HG03342 (cell line): ENCODE measurements around the gene PTP4A2.
"Not testable (repeated sequence)": the region's sequence is repeated elsewhere in the genome, so short reads cannot be mapped to it uniquely, and the experiment has no call there.

Experiments used
- ATAC-seq: cut with Tn5 transposase; IDR thresholded peaks from one replicate; pipeline ENCODE4 v1.9.1; 2021; ENCODE audit warnings: mild to moderate bottlenecking, moderate library complexity; ENCODE audit not compliant: unreplicated experiment

PTP4A2 gene

DNA sequence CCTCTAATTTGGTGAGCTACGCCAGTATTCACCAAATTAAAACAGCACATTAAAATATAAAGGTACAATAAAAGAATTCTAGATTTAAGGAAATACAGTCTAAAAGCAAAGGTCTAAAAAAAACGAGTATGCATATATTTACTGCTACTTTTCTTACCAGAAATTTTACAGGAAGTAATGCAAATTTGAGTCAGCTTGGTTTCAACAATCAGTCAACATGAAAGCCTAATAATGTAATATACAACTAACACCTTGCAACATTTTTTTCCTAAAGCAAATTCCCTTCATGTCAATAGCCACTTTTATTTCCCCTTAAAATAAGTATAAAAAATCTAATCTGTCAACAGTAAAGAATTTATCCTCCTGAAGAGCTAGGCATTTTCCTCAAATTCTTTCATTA is 11.9 kb downstream of the PTP4A2 start:
- no peak for ATAC-seq

DNA sequence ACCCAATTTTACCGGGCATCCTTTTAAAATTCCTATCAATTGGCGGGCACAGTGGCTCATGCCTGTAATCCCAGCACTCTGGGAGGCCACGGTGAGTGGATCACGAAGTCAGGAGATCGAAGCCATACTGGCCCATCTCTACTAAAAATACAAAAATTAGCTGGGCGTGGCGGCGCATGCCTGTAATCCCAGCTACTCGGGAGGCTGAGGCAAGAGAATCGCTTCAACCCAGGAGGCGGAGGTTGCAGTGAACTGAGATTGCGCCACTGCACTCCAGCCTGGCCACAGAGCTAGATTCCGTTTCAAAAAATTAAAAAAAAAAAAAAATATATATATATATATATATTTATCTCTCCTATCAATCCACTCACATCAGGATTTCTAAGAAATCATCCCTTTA is 12.3 kb downstream of the PTP4A2 start:
- not testable (repeated sequence) for ATAC-seq

DNA sequence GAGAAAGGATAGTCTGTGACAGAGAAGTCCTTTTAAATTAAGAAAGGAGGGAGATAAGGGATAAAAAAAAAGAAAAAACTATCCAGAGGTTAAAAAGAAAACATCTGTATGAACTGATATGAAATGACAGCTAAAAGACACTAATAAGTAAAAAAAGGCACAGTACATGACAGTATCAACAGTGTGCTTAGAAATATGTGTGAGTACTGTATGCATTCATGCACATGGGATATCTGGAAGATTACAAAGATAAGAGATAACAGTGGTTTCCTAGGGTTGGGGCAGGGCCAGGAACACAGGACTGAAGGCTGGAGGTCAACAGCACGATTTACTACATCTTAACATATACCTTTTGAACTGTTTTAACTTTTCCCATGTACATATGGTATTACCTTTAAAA is 13.3 kb downstream of the PTP4A2 start:
- ATAC-seq = no peak

DNA sequence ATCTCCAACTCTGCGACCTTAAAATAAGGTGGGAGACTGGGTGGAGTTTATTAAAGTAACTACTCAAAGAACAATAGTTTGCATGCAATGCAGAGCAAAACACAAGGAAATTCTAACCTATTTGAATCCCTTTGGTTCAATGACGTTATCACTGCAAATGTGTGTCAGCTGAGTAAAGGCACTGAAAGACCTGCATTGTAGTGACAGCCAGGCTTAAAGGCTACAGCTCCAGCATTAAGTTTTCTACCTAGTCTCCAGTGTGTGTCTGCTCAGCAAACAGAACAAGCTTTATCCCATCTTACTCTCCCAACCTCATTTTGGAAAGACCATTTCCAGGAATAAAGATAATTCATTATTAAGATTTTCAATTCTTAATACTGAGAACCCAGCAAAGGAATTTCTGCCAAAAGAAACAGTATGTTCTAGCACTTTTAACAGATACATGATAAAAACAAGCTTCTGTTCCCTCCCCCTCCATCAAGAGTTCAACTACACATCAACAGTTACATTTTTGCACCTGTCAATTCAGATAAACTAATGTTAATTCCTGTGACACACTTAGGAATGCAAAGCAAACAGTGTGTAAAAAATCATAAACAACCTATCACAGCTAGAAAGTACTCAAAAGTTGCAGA is 14.2 kb downstream of the PTP4A2 start:
- ATAC-seq = no peak

DNA sequence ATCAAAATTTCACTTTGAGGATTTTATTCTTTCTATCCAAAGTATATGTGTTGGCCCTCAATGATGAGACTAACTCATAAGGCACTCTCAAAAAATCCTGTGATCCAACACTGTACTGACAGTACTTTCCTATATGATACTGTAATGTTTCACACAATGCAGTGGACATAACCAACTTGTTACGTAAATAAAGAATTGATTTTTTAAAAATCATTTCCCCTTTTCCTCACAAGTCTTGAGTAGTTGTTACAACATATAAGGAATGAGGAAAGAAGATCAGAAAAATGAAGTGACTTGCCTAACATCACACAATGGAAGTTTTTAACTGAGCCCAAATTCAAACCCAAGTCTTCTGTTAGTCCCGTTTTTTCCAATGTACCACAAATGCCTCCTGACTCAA is 17.2 kb downstream of the PTP4A2 start:
- no peak for ATAC-seq

DNA sequence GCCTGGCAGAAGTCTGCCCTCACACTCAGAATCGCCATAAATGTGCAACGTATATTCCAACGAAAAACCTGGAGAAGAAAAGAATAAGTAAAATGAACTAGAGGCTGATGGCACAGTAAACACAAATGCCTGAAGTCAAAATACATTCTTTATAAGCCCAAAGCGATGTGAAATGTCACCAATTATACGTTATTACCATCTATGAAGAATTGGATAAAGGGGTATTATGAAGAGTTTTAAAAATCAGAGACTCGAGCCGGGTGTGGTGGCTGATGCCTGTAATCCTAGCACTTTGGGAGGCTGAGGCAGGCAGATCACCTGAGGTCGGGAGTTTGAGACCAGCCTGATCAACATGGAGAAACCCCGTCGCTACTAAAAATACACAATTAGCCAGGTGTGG is 18.6 kb downstream of the PTP4A2 start:
- no peak for ATAC-seq

DNA sequence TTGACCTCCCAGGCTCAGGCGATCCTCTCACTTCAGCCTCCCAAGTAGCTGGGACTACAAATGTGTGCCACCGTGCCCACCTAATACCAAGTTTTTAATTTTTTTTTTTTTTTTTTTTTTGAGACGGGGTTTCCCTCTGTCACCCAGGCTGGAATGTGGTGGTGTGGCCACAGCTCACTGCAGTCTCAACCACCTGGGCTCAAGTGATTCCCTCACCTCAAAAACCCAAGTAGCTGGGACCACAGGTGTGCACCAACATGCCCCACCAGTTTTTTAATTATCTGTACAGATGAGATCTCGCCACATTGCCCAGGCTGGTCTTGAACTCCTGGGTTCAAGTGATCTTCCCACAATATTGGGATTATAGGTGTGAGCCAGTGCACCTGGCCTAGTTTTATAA is 22.7 kb downstream of the PTP4A2 start:
- no peak for ATAC-seq

DNA sequence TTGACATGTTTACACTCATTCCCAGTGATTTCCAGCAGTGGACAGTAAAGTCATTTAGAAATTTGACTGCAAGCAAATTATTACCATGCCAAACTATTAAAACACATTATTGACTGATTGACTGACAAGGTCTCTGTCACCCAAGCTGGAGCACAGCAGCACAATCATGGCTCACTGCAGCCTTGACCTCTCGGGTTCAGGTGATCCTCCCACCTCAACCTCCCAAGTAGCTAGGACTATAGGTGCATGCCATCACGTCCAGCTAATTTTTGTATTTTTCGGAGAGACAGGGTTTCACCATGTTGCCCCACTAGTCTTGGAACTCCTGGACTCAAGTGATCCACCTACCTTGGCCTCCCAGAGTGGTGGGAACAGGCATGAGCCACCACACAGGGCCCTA is 24.2 kb downstream of the PTP4A2 start:
- ATAC-seq = no peak

DNA sequence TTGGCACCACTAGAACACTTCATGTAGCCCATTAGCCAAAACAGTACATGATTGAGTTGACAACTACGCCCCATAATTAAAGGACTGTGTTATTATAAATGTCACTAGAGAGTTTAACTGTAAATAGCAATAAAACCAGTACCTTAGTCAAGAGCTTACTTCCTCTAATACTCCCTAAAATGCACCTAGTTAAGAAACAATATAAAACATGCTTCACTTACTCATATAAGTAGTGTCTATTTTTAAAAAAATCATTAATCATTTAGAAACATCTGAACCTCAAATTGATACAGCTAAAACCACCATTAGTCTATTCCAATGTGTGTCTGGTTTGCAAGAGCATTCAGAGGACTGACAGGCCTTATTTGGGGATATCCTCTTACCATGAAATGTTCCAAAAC is 25.3 kb downstream of the PTP4A2 start:
- no peak for ATAC-seq

DNA sequence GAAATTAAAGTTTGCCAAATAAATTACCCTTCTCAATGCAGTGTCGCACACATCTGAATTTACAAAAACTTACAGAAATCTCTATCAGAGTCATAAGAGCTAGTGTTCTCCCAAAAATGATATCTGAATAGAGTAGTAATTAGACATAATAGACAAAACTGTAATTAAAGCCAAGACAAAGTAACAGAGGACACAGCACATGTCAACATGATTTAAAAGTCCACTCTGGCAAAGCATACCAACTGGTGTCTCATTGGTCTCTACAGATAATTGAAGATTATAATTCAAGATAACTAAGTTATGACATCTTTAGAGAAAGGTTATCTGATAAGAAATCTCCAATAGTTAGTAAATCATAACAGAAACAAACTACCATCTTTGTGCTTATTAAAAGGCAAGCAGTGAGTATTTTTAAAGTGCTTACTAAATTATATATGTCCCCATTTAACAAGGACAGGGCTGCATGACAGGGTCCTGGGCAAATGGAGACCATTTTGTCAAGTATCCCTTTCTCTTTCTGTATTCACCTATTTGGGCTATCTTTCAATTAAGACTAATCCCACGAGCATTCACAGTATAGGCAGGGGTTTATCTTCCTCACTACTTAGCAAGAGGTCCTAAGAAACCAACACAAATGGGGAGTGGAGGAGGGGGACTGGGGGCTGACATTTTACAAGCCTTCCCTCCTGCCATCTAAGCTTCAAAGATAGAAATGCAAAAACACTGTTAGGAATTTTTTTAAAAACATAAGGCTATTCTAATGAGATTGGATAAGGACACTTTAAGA is 26.0 kb downstream of the PTP4A2 start:
- no peak for ATAC-seq

DNA sequence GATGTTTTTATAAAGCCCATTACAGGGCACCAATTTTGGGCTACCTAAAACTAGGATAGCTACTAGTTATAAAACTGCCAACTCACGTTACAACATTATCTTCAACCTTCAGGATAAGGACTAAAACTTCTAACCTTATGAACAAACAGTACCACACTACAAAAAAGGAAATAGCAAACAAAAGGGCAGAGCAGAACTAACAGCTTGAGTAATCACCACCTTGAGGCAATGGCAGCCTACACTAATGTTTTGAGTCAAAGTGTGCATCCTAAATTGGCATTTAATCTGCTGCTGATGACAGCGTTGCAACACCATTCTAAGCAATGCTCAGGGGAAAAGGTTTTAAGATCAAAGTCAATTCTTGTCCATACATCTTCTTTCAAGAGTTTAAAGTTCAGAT is 27.2 kb downstream of the PTP4A2 start:
- no peak for ATAC-seq

DNA sequence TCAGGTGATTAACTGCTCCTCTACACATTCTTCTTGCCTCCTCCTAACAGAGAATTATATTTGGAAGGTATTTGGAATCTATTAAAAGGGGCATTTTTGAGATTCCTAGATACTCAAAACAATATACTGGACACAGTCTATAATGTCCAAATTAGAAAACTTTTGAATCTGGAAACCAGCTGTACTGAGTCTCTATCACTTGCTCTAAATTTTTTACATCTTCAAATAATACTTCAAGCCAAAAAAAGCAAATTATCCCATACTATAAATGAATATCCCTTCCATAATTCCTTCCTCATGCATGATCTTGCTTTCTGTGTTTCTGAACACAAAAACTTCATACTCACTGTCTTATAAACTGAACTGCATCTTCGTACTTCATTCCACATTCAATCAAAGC is 28.5 kb downstream of the PTP4A2 start:
- ATAC-seq = no peak

DNA sequence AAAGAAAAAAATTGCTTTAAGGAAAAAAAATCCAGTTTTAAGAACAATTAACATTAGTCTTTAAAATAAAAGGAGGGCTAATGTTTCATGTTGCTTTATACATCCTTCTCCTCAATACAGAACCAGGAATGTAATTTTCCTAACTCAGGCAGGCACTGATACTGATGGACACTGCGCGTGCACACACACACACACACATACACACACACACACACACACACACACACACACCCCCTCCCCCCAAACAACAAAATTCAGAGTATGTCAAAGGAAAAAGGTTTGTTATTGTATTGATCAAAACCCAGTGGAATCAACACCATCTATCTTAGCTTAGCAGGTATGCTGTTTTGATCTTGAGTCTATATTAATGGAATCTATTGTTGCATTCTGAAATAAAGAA is 31.6 kb downstream of the PTP4A2 start:
- no peak for ATAC-seq

DNA sequence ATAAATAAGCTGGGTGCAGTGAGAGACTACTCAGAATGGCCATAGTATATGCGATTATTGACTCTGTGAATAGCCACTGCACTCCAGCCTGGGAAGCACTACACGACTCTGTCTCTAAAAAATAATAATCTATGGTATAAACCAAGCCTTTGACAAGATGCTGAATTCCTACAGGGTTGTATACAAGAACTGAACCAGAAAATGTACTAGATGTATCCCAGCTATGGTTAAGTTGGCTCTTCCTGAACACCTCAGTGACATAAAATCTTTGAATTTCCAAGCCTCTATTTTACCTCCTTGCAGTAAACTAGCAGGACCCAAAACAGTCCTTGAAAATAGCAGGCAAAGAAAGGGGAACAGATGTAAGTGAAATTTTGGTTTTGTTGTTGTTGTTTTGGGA is 32.5 kb downstream of the PTP4A2 start:
- ATAC-seq = no peak

DNA sequence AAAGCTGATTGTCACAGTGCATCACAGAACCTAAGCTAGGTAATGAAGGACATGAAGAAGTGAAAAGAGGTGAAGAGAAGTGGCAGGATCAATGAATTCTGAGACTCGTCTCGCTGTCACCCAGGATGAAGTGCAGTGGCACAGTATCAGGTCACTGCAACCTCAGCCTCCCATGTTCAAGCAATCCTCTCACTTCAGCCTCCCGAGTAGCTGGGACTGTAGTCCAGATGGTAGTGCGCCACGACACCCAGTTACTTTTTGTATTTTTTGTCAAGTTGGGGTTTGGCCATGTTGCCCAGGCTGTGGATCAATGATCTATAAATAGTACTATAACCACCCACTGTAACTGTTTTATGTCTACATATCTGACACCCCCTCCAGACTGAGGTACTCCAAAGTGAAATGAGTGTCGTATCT is 33.1 kb downstream of the PTP4A2 start:
- ATAC-seq = no peak

DNA sequence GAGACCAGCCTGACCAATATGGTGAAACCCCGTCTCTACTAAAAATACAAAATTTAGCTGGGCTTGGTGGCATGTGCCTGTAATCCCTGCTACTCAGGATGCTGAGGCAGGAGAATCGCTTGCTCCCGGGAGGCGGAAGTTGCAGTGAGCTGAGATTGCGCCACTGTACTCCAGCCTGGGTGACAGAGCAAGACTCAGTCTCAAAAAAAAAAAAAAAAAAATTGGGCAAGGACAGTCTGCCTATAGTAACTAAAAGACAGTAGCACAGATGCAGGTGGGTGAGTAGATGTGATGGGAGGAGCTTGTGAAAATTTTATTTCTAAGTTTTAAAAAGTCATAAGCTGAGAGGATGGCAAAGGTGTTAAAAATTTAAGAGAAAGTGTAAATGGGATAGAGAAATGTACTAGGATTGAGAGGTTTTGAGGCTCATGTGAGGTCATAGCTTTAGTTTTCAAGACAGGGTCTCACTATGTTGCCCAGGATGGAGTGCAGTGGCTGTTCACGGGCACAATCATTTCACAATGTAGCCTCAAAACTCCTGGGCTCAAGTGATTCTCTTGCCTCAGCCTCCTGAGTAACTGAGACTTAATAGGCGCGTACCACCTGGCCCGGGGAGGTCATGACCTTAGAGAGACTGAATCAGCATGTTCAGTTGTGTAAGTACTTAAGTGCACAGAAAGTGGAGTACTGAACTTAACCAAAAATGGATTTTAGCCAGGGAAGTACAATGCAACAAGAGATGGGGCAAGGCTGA is 33.7 kb downstream of the PTP4A2 start:
- ATAC-seq = no peak

DNA sequence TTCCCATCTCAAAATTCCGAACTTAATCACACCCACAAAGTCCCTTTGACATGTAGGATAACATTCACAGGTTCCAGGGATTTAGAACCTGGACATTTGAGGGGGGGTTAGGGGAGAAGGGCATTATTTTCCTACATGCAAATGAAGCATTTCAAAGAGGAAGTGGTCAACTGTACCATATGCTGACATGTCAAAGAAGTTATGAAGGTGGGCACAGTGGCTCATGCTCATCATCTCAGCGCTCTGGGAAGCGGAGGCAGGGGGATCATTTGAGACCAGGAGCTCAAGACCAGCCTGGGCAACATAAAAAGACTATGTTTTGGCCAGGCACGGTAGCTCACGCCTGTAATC is 35.7 kb downstream of the PTP4A2 start:
- ATAC-seq = no peak

DNA sequence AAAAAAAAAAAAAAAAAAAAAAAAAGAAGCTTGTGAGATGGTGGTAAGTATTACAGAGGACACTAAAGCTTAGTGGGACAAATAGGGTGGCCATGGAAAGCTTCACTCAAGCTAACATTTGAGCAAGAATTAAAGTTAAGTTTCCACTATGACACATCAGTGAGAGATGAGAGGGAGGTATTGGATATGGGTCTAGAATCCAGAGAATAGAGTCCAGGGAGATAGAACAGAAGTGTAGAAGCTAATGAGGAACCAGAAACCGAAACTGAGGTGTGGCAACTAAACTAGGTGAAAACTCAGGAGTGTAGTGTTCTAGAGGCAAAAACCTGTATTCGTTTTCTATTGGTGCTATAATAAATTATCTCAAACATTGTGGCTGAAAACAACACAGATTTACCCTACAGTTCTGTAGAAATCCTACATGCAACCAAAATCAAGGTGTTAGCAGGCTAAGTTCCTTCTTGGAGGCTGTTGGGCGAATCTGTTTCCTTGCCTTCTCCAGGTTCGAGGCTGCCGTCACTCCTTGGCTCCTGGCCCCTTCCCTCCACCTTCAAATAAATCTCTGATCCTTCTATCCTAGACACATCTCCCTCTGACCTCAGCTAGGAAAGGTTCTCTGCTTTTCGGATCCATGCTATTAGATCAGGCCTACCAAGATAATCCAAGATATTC is 36.2 kb downstream of the PTP4A2 start:
- ATAC-seq = no peak

DNA sequence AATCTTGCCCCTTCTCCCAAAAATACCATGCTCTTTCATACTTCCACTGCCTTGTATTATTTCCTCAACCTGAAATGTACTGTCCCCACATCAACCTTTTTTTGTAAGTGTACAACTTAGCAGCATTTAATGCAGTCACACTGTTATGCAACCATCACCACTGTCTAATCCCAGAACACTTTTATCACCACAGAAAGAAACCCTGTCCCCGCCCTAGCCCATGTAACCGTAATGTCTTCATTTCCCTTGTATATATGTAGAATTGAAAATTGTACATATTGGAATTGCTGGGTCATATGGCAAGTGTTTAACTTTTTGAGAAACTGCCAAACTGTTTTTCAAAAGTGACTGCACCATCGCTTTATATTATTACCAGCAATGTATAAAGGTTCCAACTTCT is 37.4 kb downstream of the PTP4A2 start:
- ATAC-seq = no peak

DNA sequence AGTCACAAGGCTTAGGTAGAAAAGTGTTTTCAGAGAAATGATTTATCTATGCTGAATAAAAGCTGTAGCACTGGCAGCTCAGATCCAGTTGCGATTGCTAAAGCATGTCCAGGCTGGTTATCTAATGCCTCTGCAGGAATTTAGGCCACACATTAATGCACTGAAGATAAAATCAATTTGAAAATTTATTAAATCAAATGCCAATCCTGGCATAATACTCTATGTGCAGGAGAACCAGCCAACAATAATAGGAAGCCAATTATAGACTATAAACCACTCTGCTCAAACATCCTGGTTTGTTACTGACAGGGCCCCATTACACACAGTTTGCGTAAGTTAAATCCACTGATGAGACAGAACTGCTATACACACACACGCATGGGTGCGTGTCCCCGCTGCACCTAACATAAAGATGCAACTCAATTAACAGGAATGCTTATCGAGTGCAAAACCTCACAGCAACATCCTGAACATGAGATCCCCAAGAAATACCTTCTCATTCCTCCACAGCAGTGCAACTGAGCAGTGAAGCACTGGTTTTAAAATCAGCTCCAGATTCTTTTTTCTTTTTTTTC is 40.6 kb downstream of the PTP4A2 start:
- ATAC-seq = no peak

DNA sequence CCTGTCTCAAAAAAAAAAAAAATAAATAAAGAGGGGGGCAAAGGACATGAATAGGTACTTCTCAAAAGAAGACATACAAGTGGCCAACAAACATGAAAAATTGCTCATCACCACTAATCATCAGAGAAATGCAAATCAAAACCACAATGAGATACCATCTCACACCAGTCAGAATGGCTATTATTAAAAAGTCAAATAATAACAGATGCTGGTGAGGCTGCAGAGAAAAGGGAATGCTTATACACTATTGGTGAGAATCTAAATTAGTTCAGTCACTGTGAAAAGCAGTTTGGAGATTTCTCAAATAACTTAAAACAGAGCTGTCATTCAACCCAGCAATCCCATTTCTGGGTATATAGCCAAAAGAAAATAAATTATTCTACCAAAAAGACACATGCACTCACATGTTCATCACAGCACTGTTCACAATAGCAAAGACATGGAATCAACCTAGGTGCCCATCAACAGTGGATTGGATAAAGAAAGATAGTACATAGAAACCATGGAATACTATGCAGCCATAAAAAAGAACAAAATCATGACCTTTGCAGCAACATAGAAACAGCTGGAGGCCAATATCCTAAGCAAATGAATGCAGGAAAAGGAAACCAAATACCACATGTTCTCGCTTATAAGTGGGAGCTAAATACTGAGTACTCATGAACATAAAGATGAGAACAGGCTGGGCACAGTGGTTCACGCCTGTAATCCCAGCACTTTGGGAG is 42.5 kb downstream of the PTP4A2 start:
- not testable (repeated sequence) for ATAC-seq
